Neural progenitor cell (in vitro differentiated cells): ENCODE results near the gene PTPRA.

Experiments
- EZH2 ChIP-seq: fragments of 200-600 bp; sonication (generic); IDR thresholded peaks from 2 replicates; pipeline ENCODE4 v1.6.1; 2017; ENCODE audit warnings: antibody characterized with exemption, mild to moderate bottlenecking, moderate library complexity
- EZH2phosphoT487 ChIP-seq: fragments of 200-600 bp; sonication (generic); IDR thresholded peaks from 2 replicates; pipeline ENCODE4 v1.6.1; 2017; ENCODE audit warnings: antibody characterized with exemption
- TF ChIP-seq, protein P1 (sequence below): fragments of 200-600 bp; sonication (generic); IDR thresholded peaks from 2 replicates; pipeline ENCODE4 v1.5.1; 2017; ENCODE audit warnings: antibody characterized with exemption, mild to moderate bottlenecking

DNA sequence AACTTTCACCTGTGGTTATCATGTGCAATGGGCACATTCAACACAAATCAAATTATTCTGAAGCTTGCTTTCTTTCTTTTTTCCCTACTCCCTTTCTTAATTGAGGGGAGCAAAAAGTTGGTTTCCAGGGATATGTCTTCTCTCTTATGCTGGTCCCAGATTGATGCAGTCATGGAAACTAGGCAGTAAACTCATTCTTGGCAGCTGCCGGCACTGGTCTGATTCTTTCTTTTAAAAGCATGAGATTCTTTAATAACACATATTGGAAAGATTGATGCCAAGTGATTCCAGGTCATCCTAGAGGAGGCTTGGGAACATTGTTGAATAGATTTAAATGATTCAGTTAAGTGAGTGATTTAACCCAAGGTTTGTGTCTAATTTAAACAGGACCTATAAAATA, 29.0 kb downstream of the PTPRA start:
- TF ChIP-seq, protein P1, sequence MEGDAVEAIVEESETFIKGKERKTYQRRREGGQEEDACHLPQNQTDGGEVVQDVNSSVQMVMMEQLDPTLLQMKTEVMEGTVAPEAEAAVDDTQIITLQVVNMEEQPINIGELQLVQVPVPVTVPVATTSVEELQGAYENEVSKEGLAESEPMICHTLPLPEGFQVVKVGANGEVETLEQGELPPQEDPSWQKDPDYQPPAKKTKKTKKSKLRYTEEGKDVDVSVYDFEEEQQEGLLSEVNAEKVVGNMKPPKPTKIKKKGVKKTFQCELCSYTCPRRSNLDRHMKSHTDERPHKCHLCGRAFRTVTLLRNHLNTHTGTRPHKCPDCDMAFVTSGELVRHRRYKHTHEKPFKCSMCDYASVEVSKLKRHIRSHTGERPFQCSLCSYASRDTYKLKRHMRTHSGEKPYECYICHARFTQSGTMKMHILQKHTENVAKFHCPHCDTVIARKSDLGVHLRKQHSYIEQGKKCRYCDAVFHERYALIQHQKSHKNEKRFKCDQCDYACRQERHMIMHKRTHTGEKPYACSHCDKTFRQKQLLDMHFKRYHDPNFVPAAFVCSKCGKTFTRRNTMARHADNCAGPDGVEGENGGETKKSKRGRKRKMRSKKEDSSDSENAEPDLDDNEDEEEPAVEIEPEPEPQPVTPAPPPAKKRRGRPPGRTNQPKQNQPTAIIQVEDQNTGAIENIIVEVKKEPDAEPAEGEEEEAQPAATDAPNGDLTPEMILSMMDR: no peak
- TF ChIP-seq EZH2 (no peak), EZH2phosphoT487 (no peak)
